GM12872 (cell line): Measurements from ENCODE around the gene NABP2.

Source experiments
- CTCF ChIP-seq: IDR thresholded peaks from 3 replicates; pipeline ENCODE4 v1.5.1; 2011; ENCODE audit warnings: low read depth, mild to moderate bottlenecking, low read length, moderate library complexity; ENCODE audit not compliant: insufficient read depth

NABP2 gene

DNA sequence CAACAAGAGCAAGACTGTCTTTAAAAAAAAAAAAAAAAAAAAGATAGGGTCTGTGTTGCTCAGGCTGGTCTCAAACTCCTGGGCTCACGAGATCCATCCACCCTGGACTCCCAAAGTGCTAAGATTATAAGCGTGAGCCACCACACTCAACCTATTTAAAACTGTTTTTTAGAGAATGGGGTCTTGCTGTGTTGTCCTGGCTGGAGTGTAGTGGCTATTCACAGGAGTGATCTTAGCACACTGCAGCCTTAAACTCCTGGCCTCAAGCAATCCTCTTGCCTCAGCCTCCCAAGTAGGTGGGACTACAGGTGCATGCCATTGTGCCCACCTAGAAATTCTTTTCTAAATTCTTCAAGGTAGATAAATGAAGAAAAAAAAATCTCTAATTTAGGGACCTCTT, 50.2 kb downstream of the NABP2 start:
- no peak for TF ChIP-seq CTCF

- no peak for TF ChIP-seq CTCF
Observed at GRCh38 chr12:56278905-56279304, 54.8 kb downstream of the NABP2 start.
